ENCODE measurements around the gene ATCAY. TPM values are rescaled to one million over a fixed set of nuclear protein-coding genes. Genes with fewer than 3 reads are reported as not detected.
"Not testable (repeated sequence)": the region's sequence is repeated elsewhere in the genome, so short reads cannot be mapped to it uniquely, and the experiment has no call there.

The ATCAY gene
- polyA plus RNA-seq, 12 donors: 0.13 to 27.3 (median 0.93) TPM; not detected in 1

DNA sequence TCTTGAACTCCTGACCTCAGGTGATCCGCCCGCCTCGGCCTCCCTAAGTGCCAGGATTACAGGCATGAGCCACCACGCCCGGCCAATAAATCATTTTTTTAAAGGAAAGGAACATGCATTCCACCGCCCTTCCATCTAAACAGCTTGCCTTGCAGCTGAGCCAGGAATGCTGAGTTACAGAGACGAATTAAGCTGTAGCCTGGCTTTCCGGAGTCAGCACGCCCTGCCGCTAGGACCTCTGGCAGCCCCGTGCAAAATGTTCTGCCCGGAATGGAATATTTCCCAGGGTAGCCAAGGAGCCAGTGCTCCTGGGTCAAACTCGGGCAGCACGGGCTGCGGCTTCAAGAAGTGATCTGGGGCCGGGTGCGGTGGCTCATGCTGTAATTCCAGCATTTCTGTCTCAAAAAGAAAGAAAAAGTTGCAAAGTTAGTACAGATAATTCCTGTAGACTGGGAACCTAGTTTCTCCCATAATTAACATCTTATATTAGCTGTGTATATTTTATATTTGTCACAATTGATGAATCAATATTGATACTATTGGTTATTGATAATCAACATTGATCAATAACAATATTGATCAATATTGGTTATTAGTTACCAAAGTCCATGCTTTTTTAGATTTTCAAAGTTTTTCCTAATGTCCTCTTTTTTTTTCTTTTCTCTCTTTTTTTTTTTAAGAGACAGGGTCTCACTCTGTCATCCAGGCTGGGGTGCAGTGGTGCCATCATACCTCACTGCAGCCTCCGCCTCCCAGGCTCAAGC lies 19.2 kb downstream of the ATCAY start:
- DNase-seq: no peak

DNA sequence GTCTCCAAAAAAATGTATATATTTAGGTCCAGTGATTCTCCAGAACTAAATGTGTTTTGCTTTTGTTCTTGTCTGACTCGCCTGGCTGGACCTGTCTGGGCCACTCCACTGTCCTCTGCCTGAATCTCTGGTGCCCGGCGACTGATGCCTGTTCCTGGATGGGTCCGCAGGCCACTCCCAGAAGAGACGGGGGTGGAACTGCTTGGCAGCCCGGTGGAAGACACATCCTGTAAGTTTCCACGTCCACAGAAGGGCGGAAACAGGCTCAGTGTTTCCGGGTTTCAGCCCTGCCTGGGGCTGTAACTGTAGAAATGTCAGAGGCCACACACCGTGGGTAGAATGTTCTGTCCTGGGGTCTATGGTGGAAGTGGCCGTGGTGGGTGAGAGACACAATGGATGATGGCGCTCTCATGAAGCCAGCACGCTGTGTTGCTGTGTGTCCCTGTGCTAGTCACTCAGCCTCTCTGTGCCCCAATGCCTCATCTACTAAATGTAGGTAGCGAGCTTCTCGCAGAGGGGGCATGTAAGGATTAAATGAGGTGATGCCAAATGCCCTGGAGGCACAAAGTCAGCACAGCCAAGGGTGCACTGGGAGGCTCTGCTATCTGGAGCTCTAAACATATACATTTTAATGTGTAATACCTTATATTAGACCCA lies 22.0 kb downstream of the ATCAY start:
- DNase-seq: no peak

DNA sequence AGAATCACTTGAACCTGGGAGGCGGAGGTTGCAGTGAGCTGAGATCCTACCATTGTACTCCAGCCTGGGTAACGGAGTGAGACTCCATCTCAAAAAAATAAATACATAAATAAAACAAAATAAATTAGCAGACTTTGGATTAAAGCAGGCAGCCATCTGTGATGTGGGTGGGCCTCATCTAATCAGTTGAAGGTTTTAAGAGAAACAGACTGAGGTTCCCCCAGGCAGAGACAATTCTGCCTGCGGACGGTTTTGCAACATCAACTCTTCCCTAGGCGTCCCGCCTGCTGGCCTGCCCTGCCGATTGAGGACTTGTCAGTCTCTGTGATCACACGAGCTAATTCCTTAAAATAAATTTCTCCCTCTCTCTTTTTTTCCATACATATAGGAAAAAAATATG lies 23.7 kb downstream of the ATCAY start:
- no peak for DNase-seq

DNA sequence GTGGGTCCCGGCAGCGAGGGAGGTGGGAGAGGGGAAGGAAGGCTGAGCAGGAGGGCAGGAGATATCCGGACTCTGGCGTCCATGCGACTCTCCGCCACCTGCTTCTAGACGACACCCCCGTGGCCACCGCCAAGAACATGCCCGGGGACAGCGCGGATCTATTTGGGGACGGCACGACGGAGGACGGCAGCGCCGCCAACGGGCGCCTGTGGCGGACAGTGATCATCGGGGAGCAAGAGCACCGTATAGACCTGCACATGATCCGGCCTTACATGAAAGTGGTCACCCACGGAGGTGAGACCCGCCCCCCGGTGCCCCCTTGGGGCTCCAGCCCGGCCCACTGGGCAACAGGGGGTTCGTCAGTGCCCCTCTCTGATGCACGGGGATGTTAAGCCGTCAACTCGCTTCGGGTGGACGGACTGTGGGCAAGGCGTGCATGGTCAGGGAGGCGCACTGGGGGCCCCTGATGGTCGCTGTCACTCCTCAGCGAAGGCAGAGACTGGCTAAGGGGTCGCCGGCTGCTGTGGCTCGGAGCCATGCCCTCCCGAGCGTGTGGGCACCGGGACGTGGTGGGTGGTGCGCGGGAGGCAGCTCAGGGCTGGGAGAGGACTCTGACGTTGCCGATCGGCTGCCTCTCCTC lies 27.3 kb downstream of the ATCAY start:
- DNase-seq: no peak

DNA sequence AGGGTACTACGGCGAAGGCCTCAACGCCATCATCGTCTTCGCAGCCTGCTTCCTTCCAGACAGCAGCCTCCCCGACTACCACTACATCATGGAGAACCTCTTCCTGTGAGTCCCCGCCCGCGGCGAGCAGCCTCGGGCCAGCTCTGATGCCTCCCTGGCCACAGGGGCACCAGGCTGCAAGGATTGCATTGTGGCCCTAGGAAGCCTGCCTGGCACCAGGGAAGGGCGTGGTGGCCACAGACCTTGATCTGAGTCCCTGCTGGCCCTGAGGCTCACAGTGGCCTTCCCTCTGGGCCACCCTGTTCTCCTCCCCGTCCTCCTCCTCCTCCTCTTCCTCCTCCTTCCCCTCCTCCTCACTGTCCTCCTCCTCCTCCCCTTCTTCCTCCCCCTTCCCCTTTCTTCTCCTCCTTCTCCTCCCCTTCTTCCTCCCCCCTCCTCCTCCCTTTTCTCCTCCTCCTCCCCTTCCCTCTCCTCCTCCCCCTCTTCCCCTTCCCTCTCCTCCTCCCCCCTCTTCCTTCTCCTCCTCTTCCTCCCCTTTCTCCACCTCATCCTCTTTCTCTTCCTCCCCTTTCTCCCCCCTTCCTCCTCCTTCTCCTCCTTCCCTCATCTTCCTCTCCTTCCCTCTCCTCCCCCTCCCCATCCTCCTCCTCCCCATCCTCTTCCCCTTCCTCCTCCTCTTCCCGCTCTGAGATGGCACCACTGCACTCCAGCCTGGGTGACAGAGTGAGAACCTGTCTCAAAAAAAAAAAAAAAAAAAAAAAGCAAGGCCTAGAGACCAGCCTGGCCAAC lies 28.0 kb downstream of the ATCAY start:
- DNase-seq: no peak

DNA sequence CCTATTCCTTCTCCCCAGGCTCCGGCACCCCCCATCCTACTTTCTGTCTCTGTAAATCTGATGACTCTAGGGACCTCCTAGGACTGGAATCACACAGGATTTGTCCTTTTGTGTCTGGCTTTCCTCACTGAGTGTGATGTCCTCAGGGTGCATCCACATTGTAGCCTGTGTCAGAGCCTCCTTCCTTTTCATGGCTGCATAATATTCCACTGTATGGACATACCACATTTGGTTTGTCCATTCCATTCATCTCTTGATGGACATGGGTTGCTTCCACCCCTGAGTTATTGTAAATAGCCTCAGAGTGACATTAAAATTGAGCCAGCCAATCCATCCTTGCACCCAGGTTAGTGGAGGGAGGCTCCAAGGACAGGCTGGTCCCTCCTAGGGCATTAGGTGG lies 29.6 kb downstream of the ATCAY start:
- no peak for DNase-seq

DNA sequence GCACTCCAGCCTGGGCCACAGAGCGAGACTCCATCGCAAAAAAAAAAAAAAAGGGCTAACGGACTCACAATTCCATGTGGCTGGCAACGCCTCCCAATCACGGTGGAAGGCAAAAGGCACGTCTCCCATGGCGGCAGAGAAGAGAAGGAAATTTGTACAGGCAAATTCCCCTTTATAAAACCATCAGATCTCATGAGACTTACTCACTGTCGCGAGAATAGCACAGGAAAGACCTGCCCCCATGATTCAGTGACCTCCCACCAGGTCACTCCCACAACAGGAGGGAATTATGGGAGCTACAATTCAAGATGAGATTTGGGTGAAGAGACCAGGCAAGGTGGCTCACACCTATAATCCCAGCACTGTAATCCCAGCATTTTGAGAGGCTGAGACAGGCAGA lies 33.7 kb downstream of the ATCAY start:
- DNase-seq: no peak

DNA sequence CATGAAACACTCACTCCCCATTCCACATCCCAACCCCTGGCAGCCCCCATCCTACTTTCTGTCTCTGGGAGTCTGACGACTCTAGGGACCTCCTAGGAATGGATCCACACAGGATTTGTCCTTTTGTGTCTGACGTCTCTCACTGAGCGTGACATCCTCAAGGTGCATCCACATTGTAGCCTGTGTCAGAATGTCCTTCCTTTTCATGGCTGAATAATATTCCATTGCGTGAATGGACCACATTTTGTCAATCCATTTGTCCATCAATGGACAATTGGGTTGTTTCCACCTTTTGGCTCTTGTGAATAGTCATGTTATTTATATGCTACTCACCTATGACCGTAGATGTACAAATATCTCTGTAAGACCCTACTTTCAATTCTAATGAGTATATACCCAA lies 35.5 kb downstream of the ATCAY start:
- DNase-seq: no peak

DNA sequence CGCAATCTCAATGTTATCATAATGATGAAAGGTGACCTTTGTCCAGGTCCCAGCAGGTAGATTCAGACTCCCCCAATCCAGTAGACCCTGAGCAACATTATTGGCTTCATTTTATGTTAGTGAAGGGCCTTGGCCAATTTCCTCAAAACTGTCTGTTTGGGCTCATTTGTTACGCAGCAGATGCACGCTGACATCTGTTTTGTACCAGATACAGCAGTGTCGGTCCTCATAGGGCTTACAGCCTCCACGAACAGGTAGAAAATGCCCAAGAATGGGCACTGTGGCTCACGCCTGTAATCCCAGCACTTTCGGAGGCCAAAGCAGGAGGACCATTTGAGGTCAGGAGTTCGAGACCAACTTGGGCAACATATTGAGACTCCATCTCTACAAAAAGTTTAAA lies 39.3 kb downstream of the ATCAY start:
- DNase-seq: no peak

DNA sequence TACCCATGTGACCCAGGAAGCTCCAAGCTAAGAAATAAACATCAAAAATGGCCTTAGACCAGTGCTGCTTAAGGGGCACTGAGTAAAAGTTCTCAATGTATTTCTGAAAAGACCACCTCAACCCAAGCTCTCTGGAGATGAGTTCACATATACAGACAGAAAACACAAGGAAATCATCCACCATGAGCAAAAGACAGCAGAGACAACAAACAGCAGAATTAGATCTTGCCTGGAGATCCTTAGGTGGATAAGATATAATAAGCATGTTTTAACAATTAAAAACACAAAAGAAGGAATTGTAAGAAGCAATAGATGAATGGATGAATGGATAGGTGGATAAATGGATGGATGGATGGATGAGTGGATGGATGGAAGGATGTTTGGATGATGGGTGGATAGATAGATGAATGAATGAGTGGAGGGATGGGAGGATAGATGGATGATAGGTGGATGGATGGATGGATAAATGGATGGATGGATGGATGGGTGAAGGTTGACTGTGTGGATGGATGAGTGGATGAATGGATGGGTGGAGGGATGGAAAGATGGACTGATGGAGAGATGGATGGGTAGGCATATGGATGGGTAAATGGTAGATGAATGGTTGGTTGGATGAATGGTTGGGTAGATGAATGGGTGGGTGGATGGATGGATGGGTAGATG lies 42.7 kb downstream of the ATCAY start:
- DNase-seq: no peak

DNA sequence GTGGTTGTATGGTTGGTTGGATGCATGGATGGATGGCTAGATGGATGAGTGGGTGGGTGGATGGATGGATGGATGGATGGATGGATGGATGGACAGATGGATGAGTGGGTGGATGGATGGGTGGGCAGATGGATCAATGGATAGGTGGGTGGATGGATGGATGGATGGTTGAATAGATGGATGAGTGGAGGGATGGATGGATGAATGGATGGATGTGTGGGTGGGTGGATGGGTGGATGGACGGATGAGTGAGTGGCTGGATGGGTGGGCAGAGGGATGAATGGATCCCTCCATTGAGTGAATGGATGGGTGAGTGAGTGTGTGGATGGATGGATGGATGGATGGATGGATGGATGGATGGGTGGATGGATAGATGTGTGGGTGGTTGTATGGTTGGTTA lies 43.4 kb downstream of the ATCAY start:
- DNase-seq: no peak

DNA sequence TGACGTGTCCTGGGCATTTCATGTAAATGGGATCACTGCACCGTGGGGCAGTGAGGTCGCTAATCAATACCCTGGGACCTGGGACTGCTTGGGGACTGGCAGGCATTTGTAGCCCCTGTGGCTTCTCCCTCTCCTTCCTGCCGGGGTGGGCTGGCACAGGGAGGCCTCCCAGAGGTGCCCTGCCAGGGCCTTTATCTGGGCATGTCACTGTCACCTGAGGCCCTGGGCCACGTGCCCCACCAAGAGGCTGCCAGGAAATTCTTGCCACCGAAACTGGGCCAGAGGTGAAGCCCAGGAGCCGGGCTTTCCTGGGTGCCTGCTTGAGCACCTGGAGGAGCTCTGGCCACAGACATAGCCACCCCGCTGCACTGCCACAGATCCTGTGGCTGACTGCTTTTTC lies 50.6 kb downstream of the ATCAY start:
- DNase-seq: no peak

DNA sequence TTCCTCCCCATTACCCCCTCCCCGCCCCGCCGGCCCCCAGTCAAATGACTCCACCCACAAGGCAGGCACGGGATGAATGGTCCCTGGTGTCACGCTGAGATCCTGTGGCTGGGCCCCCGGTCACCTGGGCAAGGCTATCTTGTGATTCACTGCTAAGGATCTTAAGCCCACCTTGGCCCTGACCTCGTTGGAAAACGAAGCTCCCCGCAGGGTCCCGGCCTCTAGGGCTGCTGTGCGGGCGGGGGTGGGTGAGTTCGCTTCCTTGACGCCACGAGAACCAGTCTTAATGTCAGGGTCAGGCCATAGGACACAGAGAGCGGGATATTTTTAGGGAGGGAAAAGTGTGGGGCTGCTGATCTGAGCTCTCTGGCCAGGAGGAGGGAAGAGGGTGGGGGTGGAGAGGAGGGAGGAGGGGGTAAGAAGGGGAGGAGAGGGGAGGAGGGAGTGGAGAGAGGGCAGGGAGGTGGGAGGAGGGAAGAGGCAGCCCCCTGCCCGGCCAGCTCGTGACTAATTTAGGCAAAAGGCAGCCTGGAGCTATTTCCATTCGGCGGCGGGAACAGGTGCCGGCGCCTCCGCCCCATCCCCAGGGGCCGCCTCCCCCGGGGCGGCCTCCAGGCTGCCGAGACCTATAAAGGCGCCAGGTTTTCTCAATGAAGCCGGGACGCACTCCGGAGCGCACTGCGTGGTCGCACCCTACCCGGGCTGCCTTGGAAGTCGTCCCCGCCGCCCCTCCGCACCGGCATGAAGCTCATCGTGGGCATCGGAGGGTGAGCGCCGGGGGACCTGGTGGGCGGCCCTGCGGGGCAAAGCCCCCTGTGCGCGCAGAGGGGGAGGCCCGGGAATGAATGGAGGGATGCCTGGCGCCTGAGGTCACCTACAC lies 52.7 kb downstream of the ATCAY start, which contains the start of gene NMRK2:
Gene NMRK2 (plus strand): TSS at position 139 of the 880 bp plus-strand sequence. CDS start 603 bp downstream, at position 742.
- no peak for DNase-seq

DNA sequence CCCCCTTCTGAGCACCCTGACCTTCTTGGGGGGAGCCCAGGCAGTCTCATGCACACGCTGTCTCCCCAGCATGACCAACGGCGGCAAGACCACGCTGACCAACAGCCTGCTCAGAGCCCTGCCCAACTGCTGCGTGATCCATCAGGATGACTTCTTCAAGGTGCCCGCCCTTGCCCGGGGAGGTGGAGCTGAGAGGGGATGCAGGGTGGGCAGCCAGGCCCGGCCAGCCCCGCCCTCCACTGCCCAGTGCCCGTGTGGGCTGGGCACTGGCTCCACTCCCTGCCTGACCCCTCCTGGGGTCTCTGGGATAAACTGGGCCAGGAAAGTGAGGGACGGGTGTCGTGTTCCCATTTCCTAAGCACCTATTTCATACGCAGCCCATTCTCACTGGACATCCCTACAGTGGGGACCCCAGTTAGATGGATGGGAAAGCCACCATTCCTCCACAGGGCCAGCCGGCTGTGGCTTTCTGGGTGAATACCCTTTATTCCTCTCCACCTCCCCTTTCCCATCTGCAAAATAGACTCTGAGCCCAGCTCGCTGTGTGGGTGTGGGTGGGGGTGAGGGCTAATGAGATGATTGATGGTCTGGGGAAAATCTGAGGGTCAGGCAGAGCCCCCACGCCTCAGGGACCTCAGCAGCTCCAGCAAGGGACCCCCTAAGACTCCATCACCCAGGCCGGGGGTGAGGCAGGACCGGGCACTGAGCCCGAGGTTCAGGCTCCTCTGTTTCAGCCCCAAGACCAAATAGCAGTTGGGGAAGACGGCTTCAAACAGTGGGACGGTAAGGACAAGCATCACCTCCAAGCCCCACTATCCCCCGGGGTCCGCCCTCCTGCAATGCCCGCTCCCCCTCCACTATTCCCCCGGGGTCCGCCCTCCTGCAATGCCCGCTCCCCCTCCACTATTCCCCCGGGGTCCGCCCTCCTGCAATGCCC lies 56.3 kb downstream of the ATCAY start:
- no peak for DNase-seq

DNA sequence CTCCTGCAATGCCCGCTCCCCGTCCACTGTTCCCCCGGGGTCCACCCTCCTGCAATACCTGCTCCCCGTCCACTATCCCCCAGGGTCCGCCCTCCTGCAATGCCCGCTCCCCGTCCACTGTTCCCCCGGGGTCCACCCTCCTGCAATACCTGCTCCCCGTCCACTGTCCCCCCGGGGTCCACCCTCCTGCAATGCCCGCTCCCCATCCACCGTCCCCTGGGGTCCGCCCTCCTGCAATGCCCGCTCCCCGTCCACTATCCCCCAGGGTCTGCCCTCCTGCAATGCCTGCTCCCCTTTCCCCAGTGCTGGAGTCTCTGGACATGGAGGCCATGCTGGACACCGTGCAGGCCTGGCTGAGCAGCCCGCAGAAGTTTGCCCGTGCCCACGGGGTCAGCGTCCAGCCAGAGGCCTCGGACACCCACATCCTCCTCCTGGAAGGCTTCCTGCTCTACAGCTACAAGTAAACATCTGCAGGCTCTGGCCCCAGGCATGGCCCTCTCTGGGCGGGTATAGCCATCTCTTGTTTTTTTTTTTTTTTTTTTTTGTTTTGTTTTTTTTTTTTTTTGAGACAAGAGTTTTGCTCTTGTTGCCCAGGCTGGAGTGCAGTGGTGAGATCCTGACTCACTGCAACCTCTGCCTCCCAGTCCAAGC lies 57.9 kb downstream of the ATCAY start:
- DNase-seq: not testable (repeated sequence)

DNA sequence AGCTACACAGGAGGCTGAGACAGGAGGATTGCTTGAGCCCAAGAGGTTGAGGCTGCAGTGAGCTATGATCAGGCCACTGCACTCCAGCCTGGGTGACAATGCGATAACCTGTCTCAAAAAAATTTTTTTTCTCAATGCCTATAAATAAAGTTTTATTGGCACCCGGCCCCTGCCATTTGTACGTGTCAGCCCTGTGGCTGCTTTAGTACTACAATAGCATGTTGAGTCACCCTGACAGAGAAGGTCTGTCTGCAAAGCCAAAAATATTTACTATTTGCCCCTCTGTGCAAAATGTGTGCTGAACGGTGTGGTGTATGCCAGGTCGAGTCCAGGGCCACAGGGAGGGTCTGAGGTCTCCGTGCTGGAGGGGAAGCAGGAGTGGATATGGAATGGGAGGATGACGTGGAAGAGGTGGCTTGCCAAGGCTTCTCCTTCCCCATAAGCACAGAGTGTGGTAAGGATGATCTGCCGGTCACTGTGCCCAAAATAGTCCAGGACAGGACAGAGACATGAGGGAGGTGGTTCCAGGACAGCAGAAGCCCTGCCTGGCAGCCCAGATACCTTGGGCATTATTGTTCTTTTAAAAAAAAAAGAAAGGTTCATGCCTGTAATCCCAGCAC lies 62.4 kb downstream of the ATCAY start:
- DNase-seq: no peak

DNA sequence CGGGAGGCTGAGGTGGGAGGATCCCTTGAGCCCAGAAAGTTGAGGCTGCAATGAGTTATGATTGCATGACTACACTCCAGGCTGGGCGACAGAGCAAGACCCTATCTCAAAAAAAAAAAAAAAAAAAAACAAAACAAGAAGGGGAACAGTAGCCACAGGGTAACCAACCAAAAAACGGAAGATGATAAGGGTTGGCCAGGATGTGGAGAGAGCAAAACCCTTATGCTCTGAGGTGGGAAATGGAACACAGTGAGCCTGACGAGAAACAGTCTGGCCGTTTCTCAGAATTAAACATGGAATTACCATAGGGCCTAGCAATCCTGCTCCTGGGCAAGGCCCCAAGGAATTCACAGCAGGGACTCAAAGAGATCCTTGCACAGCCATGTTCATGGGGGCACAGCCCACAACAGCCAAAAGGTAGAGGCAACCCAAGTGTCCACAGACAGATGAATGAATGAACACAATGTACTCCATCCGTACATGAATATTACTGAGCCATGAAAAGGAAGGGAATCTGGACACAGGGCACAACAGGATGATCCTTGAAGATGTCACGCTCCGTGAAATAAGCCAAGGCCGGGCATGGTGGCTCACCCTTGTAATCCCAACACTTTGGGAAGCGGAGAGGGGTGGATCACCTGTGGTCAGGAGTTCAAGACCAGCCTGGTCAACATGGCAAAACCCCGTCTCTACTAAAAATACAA lies 63.7 kb downstream of the ATCAY start:
- DNase-seq: no peak

DNA sequence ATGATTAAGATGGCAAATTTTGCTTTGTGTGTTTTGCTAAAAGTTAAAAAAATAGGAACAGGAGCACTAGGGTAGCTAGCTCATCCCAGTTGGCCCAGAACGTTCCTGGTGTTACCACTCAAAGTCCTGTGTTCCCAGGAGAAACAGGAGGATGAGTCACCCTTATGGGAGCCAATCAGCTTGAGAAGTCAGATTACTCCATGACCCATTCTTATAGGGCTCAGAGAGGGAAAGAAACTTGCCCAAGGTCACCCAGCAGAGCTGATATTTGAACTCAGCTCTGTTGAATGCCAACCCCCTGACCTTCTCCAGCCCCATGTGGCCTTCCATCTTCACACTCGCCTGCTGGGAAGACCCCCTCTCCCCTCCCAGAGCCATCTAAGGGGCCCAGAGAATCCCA lies 65.4 kb downstream of the ATCAY start:
- DNase-seq: no peak
